Measurements from ENCODE around the gene ATP5PD. TPM values are rescaled to one million over a fixed set of nuclear protein-coding genes. Genes with fewer than 3 reads are reported as not detected.
"Not testable (repeated sequence)": the region's sequence is repeated elsewhere in the genome, so short reads cannot be mapped to it uniquely, and the experiment has no call there.

The ATP5PD gene
- total RNA-seq, 1 donor: 278 TPM

DNA sequence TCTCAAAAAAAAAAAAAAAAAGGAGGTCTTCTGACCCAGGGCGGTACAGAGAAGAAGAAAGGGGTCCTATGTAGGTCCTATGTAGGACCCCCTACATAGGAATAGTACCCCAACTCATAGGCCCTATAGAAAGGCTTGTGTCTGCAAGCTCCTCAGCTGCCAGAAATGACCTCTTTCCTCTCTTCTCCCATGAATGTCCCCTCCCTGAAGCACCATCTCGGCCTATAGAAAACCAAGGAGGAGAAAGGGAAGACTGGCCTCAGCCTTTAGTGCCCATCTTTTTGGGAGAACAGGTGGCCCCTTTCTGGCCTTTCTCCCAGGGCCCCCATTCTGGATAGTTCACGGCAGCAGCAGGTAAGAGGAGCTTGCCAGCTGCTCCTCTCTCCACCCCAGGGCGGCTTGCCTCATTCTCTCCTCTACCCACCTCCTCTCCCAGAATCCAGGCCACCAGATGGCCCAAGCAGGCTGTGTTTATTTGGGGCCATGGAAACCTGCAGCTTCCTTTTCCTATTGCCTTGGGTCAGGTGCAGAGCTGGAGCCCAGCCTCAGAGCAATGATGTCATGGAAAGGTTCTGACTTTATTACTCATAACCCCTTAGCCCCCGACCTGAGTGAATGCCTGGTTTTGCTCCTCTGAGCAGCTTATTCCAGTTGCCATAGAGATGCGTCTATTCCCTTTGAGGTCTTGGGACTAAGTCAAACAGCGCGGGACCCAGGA is 35.9 kb downstream of the ATP5PD start:
- peak overlapping the region; percentile 60 for H3K27ac ChIP-seq (ENCODE audit: low read depth, low read length)
- H2AFZ ChIP-seq (ENCODE audit: low read length): no peak overlapping the region
- TF ChIP-seq, protein P1, sequence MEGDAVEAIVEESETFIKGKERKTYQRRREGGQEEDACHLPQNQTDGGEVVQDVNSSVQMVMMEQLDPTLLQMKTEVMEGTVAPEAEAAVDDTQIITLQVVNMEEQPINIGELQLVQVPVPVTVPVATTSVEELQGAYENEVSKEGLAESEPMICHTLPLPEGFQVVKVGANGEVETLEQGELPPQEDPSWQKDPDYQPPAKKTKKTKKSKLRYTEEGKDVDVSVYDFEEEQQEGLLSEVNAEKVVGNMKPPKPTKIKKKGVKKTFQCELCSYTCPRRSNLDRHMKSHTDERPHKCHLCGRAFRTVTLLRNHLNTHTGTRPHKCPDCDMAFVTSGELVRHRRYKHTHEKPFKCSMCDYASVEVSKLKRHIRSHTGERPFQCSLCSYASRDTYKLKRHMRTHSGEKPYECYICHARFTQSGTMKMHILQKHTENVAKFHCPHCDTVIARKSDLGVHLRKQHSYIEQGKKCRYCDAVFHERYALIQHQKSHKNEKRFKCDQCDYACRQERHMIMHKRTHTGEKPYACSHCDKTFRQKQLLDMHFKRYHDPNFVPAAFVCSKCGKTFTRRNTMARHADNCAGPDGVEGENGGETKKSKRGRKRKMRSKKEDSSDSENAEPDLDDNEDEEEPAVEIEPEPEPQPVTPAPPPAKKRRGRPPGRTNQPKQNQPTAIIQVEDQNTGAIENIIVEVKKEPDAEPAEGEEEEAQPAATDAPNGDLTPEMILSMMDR (IDR thresholded peaks at IDR 0.05; ENCODE audit: extremely low read depth, low read depth, low read length): no peak
- H3K36me3 ChIP-seq (ENCODE audit: insufficient read depth, low read length): no peaks in the 10 kb centered on the region
- peaks cover 21% of the 10 kb centered on the region for H3K4me1 ChIP-seq (ENCODE audit: insufficient read depth, low read length)
- H4K20me1 ChIP-seq (ENCODE audit: insufficient read depth, low read length): no peaks in the 10 kb centered on the region
- no peaks in the 10 kb centered on the region for H3K27me3 ChIP-seq (ENCODE audit: insufficient read depth, low read length)
- DNase-seq (ENCODE audit: insufficient read length, low spot score, missing footprints): no peak
- H3K4me2 ChIP-seq (ENCODE audit: insufficient read depth, low read length): peak overlapping the region; percentile 100
- H3K79me2 ChIP-seq (ENCODE audit: insufficient read depth, low read length): peaks cover 22% of the 10 kb centered on the region
- no peak overlapping the region for H3K4me3 ChIP-seq (ENCODE audit: insufficient read depth, low read length)
- H3K9me3 ChIP-seq (ENCODE audit: low read depth, low read length): no peaks in the 10 kb centered on the region

DNA sequence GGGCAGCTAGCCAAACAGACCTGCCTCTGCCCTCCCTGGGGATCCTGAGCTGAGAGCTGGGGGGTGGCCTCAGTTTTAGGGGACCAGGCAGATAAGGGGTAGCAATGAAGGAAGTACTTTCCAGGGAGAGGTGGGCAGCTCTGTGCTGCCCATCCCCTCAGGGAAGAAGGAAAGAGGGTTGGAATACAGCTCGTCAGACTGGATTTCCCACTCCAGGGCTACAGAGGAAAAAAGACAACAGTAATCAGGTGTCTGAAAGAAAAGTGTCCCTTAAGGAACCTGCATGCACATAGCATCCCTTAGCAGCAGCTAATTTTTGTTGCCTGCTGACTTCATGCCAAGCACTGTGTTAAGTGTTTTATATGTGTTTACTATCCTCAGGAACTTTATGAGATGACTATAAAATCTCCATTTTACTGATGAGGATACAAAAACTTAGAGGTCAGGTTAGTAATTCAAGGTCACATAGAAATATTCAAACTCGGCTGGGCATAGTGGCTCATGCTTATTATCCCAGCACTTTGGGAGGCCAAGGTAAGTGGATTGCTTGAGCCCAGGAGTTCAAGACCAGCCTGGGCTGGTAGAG is 37.5 kb downstream of the ATP5PD start:
- no peak for DNase-seq (ENCODE audit: insufficient read length, low spot score, missing footprints)
- Histone ChIP-seq H3K27ac (ENCODE audit: low read depth, low read length) (no peak overlapping the region), H3K4me2 (ENCODE audit: insufficient read depth, low read length) (no peak overlapping the region), H4K20me1 (ENCODE audit: insufficient read depth, low read length) (peaks cover 2% of the 10 kb centered on the region), H3K27me3 (ENCODE audit: insufficient read depth, low read length) (no peaks in the 10 kb centered on the region), H3K4me3 (ENCODE audit: insufficient read depth, low read length) (no peak overlapping the region), H3K9me3 (ENCODE audit: low read depth, low read length) (no peaks in the 10 kb centered on the region), H3K4me1 (ENCODE audit: insufficient read depth, low read length) (peaks cover 21% of the 10 kb centered on the region), H3K79me2 (ENCODE audit: insufficient read depth, low read length) (peaks cover 13% of the 10 kb centered on the region), H2AFZ (ENCODE audit: low read length) (no peak overlapping the region), H3K36me3 (ENCODE audit: insufficient read depth, low read length) (peaks cover 5% of the 10 kb centered on the region)
- TF ChIP-seq, protein P1 (IDR thresholded peaks at IDR 0.05; ENCODE audit: extremely low read depth, low read depth, low read length): no peak

DNA sequence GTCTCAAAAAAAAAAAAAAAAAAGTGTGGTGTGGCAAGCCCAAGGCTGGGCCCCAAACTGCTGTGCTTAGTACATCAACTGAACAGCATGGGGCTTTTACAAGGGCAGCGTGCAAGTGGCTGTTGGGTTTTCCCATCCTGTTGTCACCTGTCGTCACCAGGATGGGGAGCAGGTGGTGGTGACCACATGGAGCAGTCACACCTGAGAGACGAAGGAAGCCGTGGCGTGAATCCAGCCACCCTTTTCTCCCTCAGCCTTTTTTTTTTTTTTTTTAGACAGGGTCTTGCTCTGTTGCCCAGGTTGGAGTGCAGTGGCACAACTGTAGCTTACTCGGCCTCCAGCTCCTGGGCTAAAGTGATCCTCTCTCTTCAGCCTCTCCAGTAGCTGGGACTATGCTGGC is 38.4 kb downstream of the ATP5PD start:
- H3K4me3 ChIP-seq (ENCODE audit: insufficient read depth, low read length): no peak overlapping the region
- no peak overlapping the region for H3K4me2 ChIP-seq (ENCODE audit: insufficient read depth, low read length)
- TF ChIP-seq, protein P1 (IDR thresholded peaks at IDR 0.05; ENCODE audit: extremely low read depth, low read depth, low read length): no peak
- H3K27me3 ChIP-seq (ENCODE audit: insufficient read depth, low read length): no peaks in the 10 kb centered on the region
- H3K36me3 ChIP-seq (ENCODE audit: insufficient read depth, low read length): peaks cover 5% of the 10 kb centered on the region
- H3K79me2 ChIP-seq (ENCODE audit: insufficient read depth, low read length): peaks cover 7% of the 10 kb centered on the region
- no peaks in the 10 kb centered on the region for H3K9me3 ChIP-seq (ENCODE audit: low read depth, low read length)
- H3K4me1 ChIP-seq (ENCODE audit: insufficient read depth, low read length): peaks cover 15% of the 10 kb centered on the region
- peaks cover 2% of the 10 kb centered on the region for H4K20me1 ChIP-seq (ENCODE audit: insufficient read depth, low read length)
- H3K27ac ChIP-seq (ENCODE audit: low read depth, low read length): no peak overlapping the region
- no peak for DNase-seq (ENCODE audit: insufficient read length, low spot score, missing footprints)
- H2AFZ ChIP-seq (ENCODE audit: low read length): no peak overlapping the region

DNA sequence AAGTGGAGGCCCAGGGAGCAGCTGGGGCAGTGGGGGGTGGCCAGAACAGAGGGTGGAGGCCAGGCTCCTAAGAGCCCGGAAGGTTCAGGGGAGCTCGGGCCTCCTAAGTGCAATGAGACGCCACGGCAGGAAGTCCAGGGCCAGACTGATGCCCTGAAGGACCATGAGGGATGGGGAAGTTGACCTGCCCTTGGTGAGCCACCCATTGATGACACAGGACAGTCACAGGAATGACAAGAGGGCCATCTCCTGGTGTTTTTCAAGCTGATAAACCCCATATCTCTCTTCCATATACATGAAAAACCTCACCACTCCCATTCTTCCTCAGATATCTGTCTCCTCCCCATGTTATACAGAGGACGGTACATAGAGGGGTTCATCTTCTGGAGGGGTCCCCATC is 40.1 kb downstream of the ATP5PD start:
- no peak overlapping the region for H3K4me2 ChIP-seq (ENCODE audit: insufficient read depth, low read length)
- no peak overlapping the region for H3K4me3 ChIP-seq (ENCODE audit: insufficient read depth, low read length)
- H3K27me3 ChIP-seq (ENCODE audit: insufficient read depth, low read length): no peaks in the 10 kb centered on the region
- H3K9me3 ChIP-seq (ENCODE audit: low read depth, low read length): no peaks in the 10 kb centered on the region
- peaks cover 17% of the 10 kb centered on the region for H3K36me3 ChIP-seq (ENCODE audit: insufficient read depth, low read length)
- no peak for DNase-seq (ENCODE audit: insufficient read length, low spot score, missing footprints)
- no peaks in the 10 kb centered on the region for H3K79me2 ChIP-seq (ENCODE audit: insufficient read depth, low read length)
- peaks cover 2% of the 10 kb centered on the region for H4K20me1 ChIP-seq (ENCODE audit: insufficient read depth, low read length)
- H2AFZ ChIP-seq (ENCODE audit: low read length): no peak overlapping the region
- H3K4me1 ChIP-seq (ENCODE audit: insufficient read depth, low read length): peaks cover 6% of the 10 kb centered on the region
- TF ChIP-seq, protein P1 (IDR thresholded peaks at IDR 0.05; ENCODE audit: extremely low read depth, low read depth, low read length): no peak
- no peak overlapping the region for H3K27ac ChIP-seq (ENCODE audit: low read depth, low read length)

DNA sequence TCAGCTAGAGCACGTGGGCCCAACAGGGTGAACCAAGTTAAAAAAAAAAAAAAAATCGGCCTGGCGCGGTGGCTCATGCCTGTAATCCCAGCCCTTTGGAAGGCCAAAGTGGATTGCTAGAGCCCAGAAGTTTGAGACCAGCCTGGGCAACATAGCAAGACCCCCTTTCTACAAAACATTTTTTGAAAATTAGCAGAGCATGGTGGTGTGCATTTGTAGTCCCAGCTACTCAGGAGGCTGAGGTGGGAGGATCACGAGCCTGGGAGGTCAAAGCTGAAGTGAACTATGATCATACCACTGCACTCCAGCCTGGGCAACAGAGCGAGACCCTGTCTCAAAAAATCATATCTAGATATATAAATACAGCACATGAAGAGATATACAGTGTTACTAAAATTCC is 40.7 kb downstream of the ATP5PD start:
- H3K4me2 ChIP-seq (ENCODE audit: insufficient read depth, low read length); H3K79me2 ChIP-seq (ENCODE audit: insufficient read depth, low read length); H2AFZ ChIP-seq (ENCODE audit: low read length); H3K27ac ChIP-seq (ENCODE audit: low read depth, low read length); H3K4me3 ChIP-seq (ENCODE audit: insufficient read depth, low read length); H3K4me1 ChIP-seq (ENCODE audit: insufficient read depth, low read length); H4K20me1 ChIP-seq (ENCODE audit: insufficient read depth, low read length); H3K27me3 ChIP-seq (ENCODE audit: insufficient read depth, low read length); DNase-seq (ENCODE audit: insufficient read length, low spot score, missing footprints); H3K9me3 ChIP-seq (ENCODE audit: low read depth, low read length): not testable (repeated sequence)
- H3K36me3 ChIP-seq (ENCODE audit: insufficient read depth, low read length): peaks cover 23% of the 10 kb centered on the region
